Measurements from ENCODE around the gene WDR93. TPM values are rescaled to one million over a fixed set of nuclear protein-coding genes. Genes with fewer than 3 reads are reported as not detected.
A peak's percentile ranks its signal among the peaks of the same experiment; 100 is the strongest.

The WDR93 gene
- total and polyA plus RNA-seq, 8 donors = 0.20 to 2.1 (median 1.4) TPM

DNA sequence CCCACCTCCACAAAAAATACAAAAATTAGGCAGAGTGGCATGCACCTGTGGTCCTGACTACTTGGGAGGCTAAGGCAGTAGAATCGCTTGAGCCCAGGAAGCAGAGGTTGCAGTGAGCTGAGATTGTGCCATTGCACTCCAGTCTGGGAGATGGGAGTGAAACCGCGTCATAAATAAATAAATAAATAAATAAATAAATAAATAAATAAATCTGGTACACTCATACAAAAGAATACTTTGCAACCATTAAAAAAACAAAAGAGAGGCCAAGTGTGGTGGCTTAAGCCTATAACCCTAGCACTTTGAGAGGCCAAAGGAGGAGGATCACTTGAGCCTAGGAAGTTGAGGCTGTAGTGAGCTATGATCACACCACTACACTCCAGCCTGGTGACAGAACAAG, 32.4 kb downstream of the WDR93 start:
- Histone ChIP-seq H3K4me3 (no peak overlapping the region), H3K36me3 (no peaks in the 10 kb centered on the region), H3K4me1 (no peaks in the 10 kb centered on the region), H3K27me3 (no peaks in the 10 kb centered on the region), H3K9me3 (peaks cover 0 to 7% of the 10 kb centered on the region in 2 donors), H3K27ac (no peak overlapping the region)
- ATAC-seq (no peak), DNase-seq (no peak)
- TF ChIP-seq, protein P1, sequence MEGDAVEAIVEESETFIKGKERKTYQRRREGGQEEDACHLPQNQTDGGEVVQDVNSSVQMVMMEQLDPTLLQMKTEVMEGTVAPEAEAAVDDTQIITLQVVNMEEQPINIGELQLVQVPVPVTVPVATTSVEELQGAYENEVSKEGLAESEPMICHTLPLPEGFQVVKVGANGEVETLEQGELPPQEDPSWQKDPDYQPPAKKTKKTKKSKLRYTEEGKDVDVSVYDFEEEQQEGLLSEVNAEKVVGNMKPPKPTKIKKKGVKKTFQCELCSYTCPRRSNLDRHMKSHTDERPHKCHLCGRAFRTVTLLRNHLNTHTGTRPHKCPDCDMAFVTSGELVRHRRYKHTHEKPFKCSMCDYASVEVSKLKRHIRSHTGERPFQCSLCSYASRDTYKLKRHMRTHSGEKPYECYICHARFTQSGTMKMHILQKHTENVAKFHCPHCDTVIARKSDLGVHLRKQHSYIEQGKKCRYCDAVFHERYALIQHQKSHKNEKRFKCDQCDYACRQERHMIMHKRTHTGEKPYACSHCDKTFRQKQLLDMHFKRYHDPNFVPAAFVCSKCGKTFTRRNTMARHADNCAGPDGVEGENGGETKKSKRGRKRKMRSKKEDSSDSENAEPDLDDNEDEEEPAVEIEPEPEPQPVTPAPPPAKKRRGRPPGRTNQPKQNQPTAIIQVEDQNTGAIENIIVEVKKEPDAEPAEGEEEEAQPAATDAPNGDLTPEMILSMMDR (IDR thresholded peaks at IDR 0.05) = no peak
- intact Hi-C loops (cut with DNase I) = no loop called here

DNA sequence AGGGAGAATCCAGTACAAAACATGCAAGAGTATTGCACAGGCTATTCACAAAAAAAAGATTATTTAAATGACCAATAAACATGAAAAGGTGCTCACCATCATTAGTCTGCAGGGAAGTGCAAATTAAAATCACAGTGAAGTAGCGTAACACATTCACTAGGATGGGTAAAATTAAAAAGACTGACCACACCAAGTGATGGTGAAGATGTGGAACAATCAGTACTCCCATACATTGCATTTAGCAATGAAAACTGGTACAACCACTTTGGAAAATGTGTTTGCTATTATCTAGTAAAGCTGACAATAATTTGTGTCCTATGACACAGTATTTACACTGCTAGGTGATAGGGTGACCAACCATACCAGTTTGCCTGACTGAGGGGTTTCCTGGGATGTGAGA, 34.0 kb downstream of the WDR93 start:
- H3K4me1 ChIP-seq = no peaks in the 10 kb centered on the region
- H3K27me3 ChIP-seq = no peaks in the 10 kb centered on the region
- no peak overlapping the region for H3K27ac ChIP-seq
- no peak overlapping the region for H3K4me3 ChIP-seq
- TF ChIP-seq, protein P1 (IDR thresholded peaks at IDR 0.05) = no peak
- H3K36me3 ChIP-seq = no peaks in the 10 kb centered on the region
- intact Hi-C loops (cut with DNase I) = no loop called here
- ATAC-seq = no peak
- no peak for DNase-seq
- peaks cover 0 to 7% of the 10 kb centered on the region in 2 donors for H3K9me3 ChIP-seq

DNA sequence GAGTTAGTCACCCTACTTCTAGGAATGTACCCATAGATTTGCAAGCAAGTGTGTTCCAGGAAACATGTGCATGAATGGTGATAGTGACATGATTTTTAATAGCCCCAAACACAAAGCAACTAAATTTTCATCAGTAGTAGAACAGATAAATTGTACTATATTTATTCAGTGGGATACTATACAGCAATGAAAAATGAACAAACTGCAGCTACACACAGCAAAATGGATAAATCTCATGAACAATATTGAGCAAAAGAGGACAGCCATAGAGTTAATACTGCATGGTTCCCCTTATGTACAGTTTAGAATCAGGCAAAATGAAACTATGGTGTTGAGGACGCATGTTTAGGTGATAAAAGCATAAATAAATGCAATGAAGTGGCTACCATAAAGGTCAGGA, 34.5 kb downstream of the WDR93 start:
- TF ChIP-seq, protein P1 (IDR thresholded peaks at IDR 0.05) = no peak
- ATAC-seq (no peak), DNase-seq (no peak)
- H3K36me3 ChIP-seq = no peaks in the 10 kb centered on the region
- H3K4me3 ChIP-seq = no peak overlapping the region
- no peak overlapping the region for H3K27ac ChIP-seq
- no peaks in the 10 kb centered on the region for H3K4me1 ChIP-seq
- H3K27me3 ChIP-seq = no peaks in the 10 kb centered on the region
- intact Hi-C loops (cut with DNase I) = no loop called here
- H3K9me3 ChIP-seq = peaks cover 0 to 7% of the 10 kb centered on the region in 2 donors

DNA sequence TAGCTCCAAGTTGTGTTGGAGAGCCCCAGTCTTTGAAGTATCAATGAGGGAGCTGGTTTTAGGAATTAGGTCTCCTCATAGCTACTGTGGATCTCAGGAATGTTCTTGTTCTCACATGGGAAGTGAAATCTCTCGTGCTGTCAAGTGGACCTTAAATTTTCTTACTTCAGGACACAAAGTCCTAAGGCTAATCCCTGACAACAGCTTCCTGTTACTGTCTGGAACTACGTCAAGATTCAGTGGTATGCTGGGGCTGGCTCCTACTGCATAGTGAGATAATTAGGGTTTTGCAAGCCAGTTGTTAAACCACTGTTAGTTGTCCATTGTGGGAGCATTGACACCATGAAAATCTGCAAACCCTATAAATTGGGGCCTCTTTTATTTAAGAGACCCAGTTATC, 37.6 kb downstream of the WDR93 start:
- ATAC-seq (peak; percentile 33), DNase-seq (no peak)
- Histone ChIP-seq H3K4me1 (no peaks in the 10 kb centered on the region), H3K27me3 (no peaks in the 10 kb centered on the region), H3K4me3 (no peak overlapping the region), H3K27ac (no peak overlapping the region), H3K36me3 (no peaks in the 10 kb centered on the region), H3K9me3 (peaks cover 0 to 7% of the 10 kb centered on the region in 2 donors)
- intact Hi-C loops (cut with DNase I) = no loop called here
- TF ChIP-seq, protein P1 (IDR thresholded peaks at IDR 0.05) = no peak

DNA sequence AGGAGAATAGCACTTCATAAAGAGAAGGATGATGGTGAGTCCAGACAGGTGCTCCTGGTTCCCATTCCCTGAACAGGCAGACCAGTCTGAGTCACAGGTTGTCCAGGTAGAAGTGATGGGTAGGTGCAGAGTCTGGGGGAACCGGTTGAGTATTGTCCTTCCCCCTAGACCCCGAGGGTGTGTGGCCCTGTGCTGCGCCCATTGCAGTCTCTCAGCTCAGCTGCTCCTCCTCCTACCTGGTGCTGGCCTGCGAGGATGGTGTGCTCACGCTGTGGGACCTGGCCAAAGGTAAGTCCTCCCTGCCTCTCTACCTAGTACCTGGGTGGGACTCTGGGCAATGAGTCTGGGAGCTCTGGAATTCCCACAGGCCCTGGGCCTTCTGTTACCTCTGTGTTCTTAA, 40.7 kb downstream of the WDR93 start:
- DNase-seq = no peak
- ATAC-seq = no peak
- no peak overlapping the region for H3K4me3 ChIP-seq
- TF ChIP-seq, protein P1 (IDR thresholded peaks at IDR 0.05) = no peak
- H3K36me3 ChIP-seq = no peaks in the 10 kb centered on the region
- intact Hi-C loops (cut with DNase I) = no loop called here
- H3K27me3 ChIP-seq = no peaks in the 10 kb centered on the region
- no peaks in the 10 kb centered on the region for H3K4me1 ChIP-seq
- no peaks in the 10 kb centered on the region for H3K9me3 ChIP-seq
- no peak overlapping the region for H3K27ac ChIP-seq
